Stimulated activated naive CD8-positive, alpha-beta T cell treated with anti-CD3 and anti-CD28 coated beads, Interleukin-15, Interleukin-2, amounts not matched to agents 100 ng/mL and 50 ng/mL, for 24 hours (primary cell): ENCODE measurements around the gene TMCO6.
"Not testable (repeated sequence)": the region's sequence is repeated elsewhere in the genome, so short reads cannot be mapped to it uniquely, and the experiment has no call there.

Source experiments
- H3K27ac Mint-ChIP-seq: one replicate; pipeline ENCODE4 v1.8.0; 2021; ENCODE audit warnings: mild to moderate bottlenecking, mixed read lengths
- H3K27me3 Mint-ChIP-seq: one replicate; pipeline ENCODE4 v1.8.0; 2021; ENCODE audit warnings: mixed read lengths
- H3K36me3 Mint-ChIP-seq: one replicate; pipeline ENCODE4 v1.8.0; 2021; ENCODE audit warnings: low read depth, mixed read lengths
- H3K4me1 Mint-ChIP-seq: one replicate; pipeline ENCODE4 v1.8.0; 2021; ENCODE audit warnings: low read depth, mixed read lengths
- H3K4me3 Mint-ChIP-seq: one replicate; pipeline ENCODE4 v1.8.0; 2021; ENCODE audit warnings: mild to moderate bottlenecking, mixed read lengths
- H3K9me3 Mint-ChIP-seq: one replicate; pipeline ENCODE4 v1.8.0; 2021; ENCODE audit warnings: mixed read lengths

Gene TMCO6

GRCh38 chr5:140635291-140636257 is 3.7 kb upstream of the TMCO6 start:
- no peak overlapping the region for H3K4me3 Mint-ChIP-seq
- peaks cover 15% of the 10 kb centered on the region for H3K27me3 Mint-ChIP-seq
- peaks cover 6% of the 10 kb centered on the region for H3K36me3 Mint-ChIP-seq
- peak overlapping the region; percentile 40 for H3K27ac Mint-ChIP-seq
- peaks cover 49% of the 10 kb centered on the region for H3K4me1 Mint-ChIP-seq
- no peaks in the 10 kb centered on the region for H3K9me3 Mint-ChIP-seq

- H3K36me3 Mint-ChIP-seq: peaks cover 21% of the 10 kb centered on the region
- no peaks in the 10 kb centered on the region for H3K9me3 Mint-ChIP-seq
- peaks cover 57% of the 10 kb centered on the region for H3K4me1 Mint-ChIP-seq
- H3K27me3 Mint-ChIP-seq: peaks cover 6% of the 10 kb centered on the region
- no peak overlapping the region for H3K27ac Mint-ChIP-seq
- H3K4me3 Mint-ChIP-seq: no peak overlapping the region
Observed at GRCh38 chr5:140637371-140638100, 1.7 kb upstream of the TMCO6 start.

GRCh38 chr5:140638898-140639147 is 428 bp upstream of the TMCO6 start:
- H3K27me3 Mint-ChIP-seq, H3K9me3 Mint-ChIP-seq: not testable (repeated sequence)
- peak overlapping the region; percentile 99 for H3K4me3 Mint-ChIP-seq
- H3K4me1 Mint-ChIP-seq: peaks cover 50% of the 10 kb centered on the region
- peak overlapping the region; percentile 87 for H3K27ac Mint-ChIP-seq
- H3K36me3 Mint-ChIP-seq: peaks cover 27% of the 10 kb centered on the region

GRCh38 chr5:140641716-140642115 is 2.5 kb downstream of the TMCO6 start:
- no peaks in the 10 kb centered on the region for H3K27me3 Mint-ChIP-seq
- H3K9me3 Mint-ChIP-seq: no peaks in the 10 kb centered on the region
- peaks cover 51% of the 10 kb centered on the region for H3K36me3 Mint-ChIP-seq
- no peak overlapping the region for H3K4me3 Mint-ChIP-seq
- no peak overlapping the region for H3K27ac Mint-ChIP-seq
- peaks cover 59% of the 10 kb centered on the region for H3K4me1 Mint-ChIP-seq

GRCh38 chr5:140642718-140643117 is 3.5 kb downstream of the TMCO6 start:
- Mint-ChIP-seq H3K36me3 (peaks cover 51% of the 10 kb centered on the region), H3K9me3 (no peaks in the 10 kb centered on the region), H3K4me1 (peaks cover 66% of the 10 kb centered on the region), H3K27ac (no peak overlapping the region), H3K4me3 (no peak overlapping the region), H3K27me3 (no peaks in the 10 kb centered on the region)

- Mint-ChIP-seq H3K27me3 (no peaks in the 10 kb centered on the region), H3K27ac (peak overlapping the region; percentile 94), H3K4me3 (peak overlapping the region; percentile 99), H3K4me1 (peaks cover 57% of the 10 kb centered on the region), H3K36me3 (peaks cover 61% of the 10 kb centered on the region), H3K9me3 (no peaks in the 10 kb centered on the region)
Observed at GRCh38 chr5:140647042-140647419, 7.8 kb downstream of the TMCO6 start.

GRCh38 chr5:140658870-140659269 is 19.6 kb downstream of the TMCO6 start:
- Mint-ChIP-seq H3K27me3 (no peaks in the 10 kb centered on the region), H3K4me1 (peaks cover under 1% of the 10 kb centered on the region), H3K4me3 (no peak overlapping the region), H3K9me3 (no peaks in the 10 kb centered on the region), H3K36me3 (peaks cover 76% of the 10 kb centered on the region), H3K27ac (no peak overlapping the region)

- not testable (repeated sequence) for H3K27me3 Mint-ChIP-seq, H3K9me3 Mint-ChIP-seq, H3K4me3 Mint-ChIP-seq, H3K27ac Mint-ChIP-seq
- H3K36me3 Mint-ChIP-seq: peaks cover 68% of the 10 kb centered on the region
- peaks cover 11% of the 10 kb centered on the region for H3K4me1 Mint-ChIP-seq
Observed at GRCh38 chr5:140660371-140660770, 21.1 kb downstream of the TMCO6 start.

- no peaks in the 10 kb centered on the region for H3K27me3 Mint-ChIP-seq
- peak overlapping the region; percentile 98 for H3K27ac Mint-ChIP-seq
- H3K36me3 Mint-ChIP-seq: peaks cover 73% of the 10 kb centered on the region
- H3K4me3 Mint-ChIP-seq: peak overlapping the region; percentile 99
- H3K9me3 Mint-ChIP-seq: no peaks in the 10 kb centered on the region
- peaks cover 41% of the 10 kb centered on the region for H3K4me1 Mint-ChIP-seq
Observed at GRCh38 chr5:140664030-140664358, 24.7 kb downstream of the TMCO6 start.

- Mint-ChIP-seq H3K4me1 (peaks cover 41% of the 10 kb centered on the region), H3K4me3 (peak within 1 kb of the TSS; percentile 99), H3K9me3 (no peaks in the 10 kb centered on the region), H3K27me3 (no peaks in the 10 kb centered on the region), H3K36me3 (peaks cover 74% of the 10 kb centered on the region), H3K27ac (peak within 1 kb of the TSS; percentile 98)
Observed at GRCh38 chr5:140664359-140665119, 25.3 kb downstream of the TMCO6 start, which contains the start of gene WDR55. Gene WDR55 (plus strand): TSS chr5:140664904. CDS start chr5:140664913, 9 bp downstream.

GRCh38 chr5:140671035-140671434 is 31.8 kb downstream of the TMCO6 start:
- H3K27me3 Mint-ChIP-seq, H3K4me3 Mint-ChIP-seq, H3K9me3 Mint-ChIP-seq, H3K27ac Mint-ChIP-seq: not testable (repeated sequence)
- H3K4me1 Mint-ChIP-seq: peaks cover 25% of the 10 kb centered on the region
- H3K36me3 Mint-ChIP-seq: peaks cover 69% of the 10 kb centered on the region

GRCh38 chr5:140671472-140672125 is 32.3 kb downstream of the TMCO6 start:
- H3K27me3 Mint-ChIP-seq: no peaks in the 10 kb centered on the region
- no peak overlapping the region for H3K27ac Mint-ChIP-seq
- no peak overlapping the region for H3K4me3 Mint-ChIP-seq
- H3K9me3 Mint-ChIP-seq: no peaks in the 10 kb centered on the region
- peaks cover 71% of the 10 kb centered on the region for H3K36me3 Mint-ChIP-seq
- H3K4me1 Mint-ChIP-seq: peaks cover 20% of the 10 kb centered on the region

- H3K4me1 Mint-ChIP-seq: peaks cover 10% of the 10 kb centered on the region
- no peak overlapping the region for H3K27ac Mint-ChIP-seq
- H3K4me3 Mint-ChIP-seq: no peak overlapping the region
- H3K36me3 Mint-ChIP-seq: peaks cover 68% of the 10 kb centered on the region
- H3K27me3 Mint-ChIP-seq: no peaks in the 10 kb centered on the region
- no peaks in the 10 kb centered on the region for H3K9me3 Mint-ChIP-seq
Observed at GRCh38 chr5:140672455-140673186, 33.4 kb downstream of the TMCO6 start.
